ENCODE results near the gene PRR23E. TPM values are rescaled to one million over a fixed set of nuclear protein-coding genes. Genes with fewer than 3 reads are reported as not detected.

Gene PRR23E
- total RNA-seq, 1 donor from 2014 or later, result not detected

- peak; percentile 78 for DNase-seq (ENCODE audit: extremely low spot score, unreplicated experiment)
These were observed 15.7 kb downstream of the PRR23E start for GRCh38 chr3:127208483-127209100.

GRCh38 chr3:127209155-127209839, 16.4 kb downstream of the PRR23E start:
- peaks cover 8% of the 10 kb centered on the region for H3K27me3 Mint-ChIP-seq (ENCODE audit: unreplicated experiment)
- peak; percentile 83 for DNase-seq (ENCODE audit: extremely low spot score, unreplicated experiment)
- H3K27ac Mint-ChIP-seq (ENCODE audit: unreplicated experiment), result no peak overlapping the region
- H3K4me1 Mint-ChIP-seq (ENCODE audit: unreplicated experiment), result no peaks in the 10 kb centered on the region
- TF ChIP-seq, protein P1, sequence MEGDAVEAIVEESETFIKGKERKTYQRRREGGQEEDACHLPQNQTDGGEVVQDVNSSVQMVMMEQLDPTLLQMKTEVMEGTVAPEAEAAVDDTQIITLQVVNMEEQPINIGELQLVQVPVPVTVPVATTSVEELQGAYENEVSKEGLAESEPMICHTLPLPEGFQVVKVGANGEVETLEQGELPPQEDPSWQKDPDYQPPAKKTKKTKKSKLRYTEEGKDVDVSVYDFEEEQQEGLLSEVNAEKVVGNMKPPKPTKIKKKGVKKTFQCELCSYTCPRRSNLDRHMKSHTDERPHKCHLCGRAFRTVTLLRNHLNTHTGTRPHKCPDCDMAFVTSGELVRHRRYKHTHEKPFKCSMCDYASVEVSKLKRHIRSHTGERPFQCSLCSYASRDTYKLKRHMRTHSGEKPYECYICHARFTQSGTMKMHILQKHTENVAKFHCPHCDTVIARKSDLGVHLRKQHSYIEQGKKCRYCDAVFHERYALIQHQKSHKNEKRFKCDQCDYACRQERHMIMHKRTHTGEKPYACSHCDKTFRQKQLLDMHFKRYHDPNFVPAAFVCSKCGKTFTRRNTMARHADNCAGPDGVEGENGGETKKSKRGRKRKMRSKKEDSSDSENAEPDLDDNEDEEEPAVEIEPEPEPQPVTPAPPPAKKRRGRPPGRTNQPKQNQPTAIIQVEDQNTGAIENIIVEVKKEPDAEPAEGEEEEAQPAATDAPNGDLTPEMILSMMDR (IDR thresholded peaks at IDR 0.05), result no peak
- H3K36me3 Mint-ChIP-seq (ENCODE audit: unreplicated experiment), result no peaks in the 10 kb centered on the region
- H3K4me3 Mint-ChIP-seq (ENCODE audit: unreplicated experiment), result no peak overlapping the region
- no peaks in the 10 kb centered on the region for H3K9me3 Mint-ChIP-seq (ENCODE audit: unreplicated experiment)

More at GRCh38 chr3:127208483-127209100, 15.7 kb downstream of the PRR23E start:
- no peak overlapping the region for H3K4me3 Mint-ChIP-seq (ENCODE audit: unreplicated experiment)
- TF ChIP-seq, protein P1 (IDR thresholded peaks at IDR 0.05), result no peak
- H3K4me1 Mint-ChIP-seq (ENCODE audit: unreplicated experiment), result no peaks in the 10 kb centered on the region
- peaks cover 12% of the 10 kb centered on the region for H3K27me3 Mint-ChIP-seq (ENCODE audit: unreplicated experiment)
- H3K36me3 Mint-ChIP-seq (ENCODE audit: unreplicated experiment), result no peaks in the 10 kb centered on the region
- H3K27ac Mint-ChIP-seq (ENCODE audit: unreplicated experiment), result no peak overlapping the region
- H3K9me3 Mint-ChIP-seq (ENCODE audit: unreplicated experiment), result no peaks in the 10 kb centered on the region

DNA sequence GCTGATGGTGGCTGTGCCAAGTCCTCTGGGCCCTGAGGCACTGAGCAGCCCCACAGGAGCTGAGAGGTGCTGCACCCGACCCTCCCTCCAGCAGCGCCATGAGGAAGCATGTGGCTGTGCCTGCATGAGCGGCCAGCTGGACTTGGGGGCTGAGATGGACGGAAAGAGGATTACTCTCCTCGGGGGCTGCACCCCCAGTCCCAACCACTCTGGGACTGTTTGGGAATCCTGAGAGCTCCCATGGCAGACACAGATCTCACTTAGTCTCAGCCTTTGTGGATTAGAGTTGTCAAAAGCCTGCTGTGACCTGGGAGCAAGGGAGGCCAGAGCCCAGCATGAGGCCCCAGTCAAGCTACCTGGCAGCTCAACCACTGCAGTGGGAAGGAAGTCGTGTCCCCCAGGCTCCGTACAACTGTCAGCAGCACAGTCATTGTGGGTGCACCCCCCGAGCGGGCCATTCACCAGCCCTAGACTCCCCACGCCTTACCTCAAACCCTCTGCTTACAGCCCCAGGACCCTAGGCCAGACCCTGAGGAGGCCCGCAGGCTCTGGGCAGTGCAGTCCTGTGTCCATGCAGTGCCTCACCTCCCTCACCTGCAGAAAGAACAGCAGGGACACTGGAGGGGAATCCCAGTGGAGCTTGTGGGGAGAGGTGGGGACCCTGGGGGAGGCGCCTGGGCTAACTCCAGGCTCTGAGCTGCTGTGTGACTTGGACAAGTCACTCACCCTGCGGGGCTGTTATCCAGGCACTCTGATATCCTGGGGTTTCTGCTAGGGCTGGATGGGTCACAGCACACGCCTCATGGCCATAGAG, 17.1 kb downstream of the PRR23E start:
- H3K4me1 Mint-ChIP-seq (ENCODE audit: unreplicated experiment), result no peaks in the 10 kb centered on the region
- TF ChIP-seq, protein P1 (IDR thresholded peaks at IDR 0.05), result no peak
- no peak for DNase-seq (ENCODE audit: extremely low spot score, unreplicated experiment)
- no peak overlapping the region for H3K4me3 Mint-ChIP-seq (ENCODE audit: unreplicated experiment)
- no peaks in the 10 kb centered on the region for H3K36me3 Mint-ChIP-seq (ENCODE audit: unreplicated experiment)
- H3K9me3 Mint-ChIP-seq (ENCODE audit: unreplicated experiment), result no peaks in the 10 kb centered on the region
- H3K27ac Mint-ChIP-seq (ENCODE audit: unreplicated experiment), result no peak overlapping the region
- H3K27me3 Mint-ChIP-seq (ENCODE audit: unreplicated experiment), result peaks cover 10% of the 10 kb centered on the region

DNA sequence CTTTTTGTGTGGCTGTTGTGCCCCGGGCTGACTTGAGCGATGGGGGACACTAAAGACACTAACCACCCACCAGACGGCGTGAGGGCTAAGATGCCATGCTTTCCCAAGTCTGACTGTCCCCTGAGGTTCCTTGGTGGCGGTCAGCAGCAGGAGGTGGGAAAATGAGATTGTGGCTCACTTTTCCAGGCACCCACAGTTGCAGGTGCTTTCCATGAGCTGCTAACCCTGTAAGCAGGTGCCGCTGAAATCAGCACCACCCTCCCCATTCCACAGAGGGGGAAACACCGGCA, 17.7 kb downstream of the PRR23E start:
- Mint-ChIP-seq H3K27ac (ENCODE audit: unreplicated experiment) (no peak overlapping the region), H3K4me3 (ENCODE audit: unreplicated experiment) (no peak overlapping the region), H3K27me3 (ENCODE audit: unreplicated experiment) (peaks cover 13% of the 10 kb centered on the region), H3K9me3 (ENCODE audit: unreplicated experiment) (no peaks in the 10 kb centered on the region), H3K36me3 (ENCODE audit: unreplicated experiment) (no peaks in the 10 kb centered on the region), H3K4me1 (ENCODE audit: unreplicated experiment) (no peaks in the 10 kb centered on the region)
- TF ChIP-seq, protein P1 (IDR thresholded peaks at IDR 0.05), result no peak
- DNase-seq (ENCODE audit: extremely low spot score, unreplicated experiment), result peak; percentile 63

Measured in osteocyte (in vitro differentiated cells).